Myocyte (in vitro differentiated cells): ENCODE data around the gene UBE2M. TPM values are rescaled to one million over a fixed set of nuclear protein-coding genes. Genes with fewer than 3 reads are reported as not detected.
A peak's percentile ranks its signal among the peaks of the same experiment; 100 is the strongest.
"Not testable (repeated sequence)": the region's sequence is repeated elsewhere in the genome, so short reads cannot be mapped to it uniquely, and the experiment has no call there.

Experiments used
- DNase-seq: peaks from one replicate; pipeline ENCODE4 v3.0.0-alpha.2; 2012; ENCODE audit warnings: low read depth
- polyA plus RNA-seq: library from polyadenylated mRNA; unstranded; fragments of >200 nt; gene quantifications from one replicate; pipeline ENCODE4 v1.2.1, GENCODE V29; 2012; ENCODE audit warnings: missing spikeins
- total RNA-seq: library from RNA; depleted of rRNA; stranded (reverse); fragments of >200 nt; gene quantifications from 2 replicates; pipeline ENCODE4 v1.2.3, GENCODE V29; 2014

UBE2M gene
- total RNA-seq: 76.1 and 92.4 TPM in 2 replicates
- polyA plus RNA-seq: 130 TPM

- no peak for DNase-seq
Measured at GRCh38 chr19:58558066-58558622, at the start of gene UBE2M. Gene UBE2M, minus strand, starts transcription at chr19:58558611. Its CDS starts 230 bp downstream, at chr19:58558381.

- DNase-seq: not testable (repeated sequence)
Measured at GRCh38 chr19:58607213-58607612, 48.8 kb upstream of the UBE2M start.

- DNase-seq: not testable (repeated sequence)
Measured at GRCh38 chr19:58606251-58606896, 48.0 kb upstream of the UBE2M start.

GRCh38 chr19:58586133-58586765 is 27.8 kb upstream of the UBE2M start:
- DNase-seq: peak; percentile 50

GRCh38 chr19:58585442-58586132 is 27.2 kb upstream of the UBE2M start:
- DNase-seq: no peak

- DNase-seq: no peak
Measured at GRCh38 chr19:58584498-58585441, 26.4 kb upstream of the UBE2M start.

- no peak for DNase-seq
Measured at GRCh38 chr19:58582985-58583384, 24.6 kb upstream of the UBE2M start.

- peak; percentile 90 for DNase-seq
Measured at GRCh38 chr19:58581227-58582141, 23.1 kb upstream of the UBE2M start.

GRCh38 chr19:58579473-58580142 is 21.2 kb upstream of the UBE2M start:
- no peak for DNase-seq

GRCh38 chr19:58578012-58578925 is 19.9 kb upstream of the UBE2M start:
- no peak for DNase-seq

- not testable (repeated sequence) for DNase-seq
Measured at GRCh38 chr19:58577581-58577980, 19.2 kb upstream of the UBE2M start.

- peak; percentile 95 for DNase-seq
Measured at GRCh38 chr19:58575183-58576041, 17.0 kb upstream of the UBE2M start.

GRCh38 chr19:58573658-58574164 is 15.3 kb upstream of the UBE2M start:
- no peak for DNase-seq

- peak; percentile 100 for DNase-seq
Measured at GRCh38 chr19:58572818-58573657, 14.6 kb upstream of the UBE2M start, which contains the start of gene MZF1. Gene MZF1, minus strand, starts transcription at chr19:58573335. Its CDS starts 1,946 bp downstream, at chr19:58571389.

- no peak for DNase-seq
Measured at GRCh38 chr19:58572026-58572817, 13.8 kb upstream of the UBE2M start.
